WTC11 (cell line): ENCODE data around the gene CAMK1G. TPM values are rescaled to one million over a fixed set of nuclear protein-coding genes. Genes with fewer than 3 reads are reported as not detected.
A peak's percentile ranks its signal among the peaks of the same experiment; 100 is the strongest.

Experiments used
- ATAC-seq: fragments of 200-7000 bp; cut with Tn5 transposase; 2 replicates; pipeline ENCODE4 v1.10.0; 2021; ENCODE audit warnings: mild to moderate bottlenecking, moderate library complexity
- CTCF ChIA-PET: fragments of 300-600 bp; sonication (Branson Sonifier 250); formaldehyde crosslinking; loops from one replicate; lab custom pipeline; 2021; ENCODE audit warnings: antibody characterized with exemption; lab: Charles Lee
- POLR2A ChIA-PET: fragments of 350-600 bp; sonication (Branson Sonifier 250); formaldehyde crosslinking; loops from one replicate; lab custom pipeline; 2021; ENCODE audit warnings: antibody characterized with exemption; lab: Charles Lee
- DNase-seq: peaks from one replicate; pipeline ENCODE4 v3.0.0; 2021; ENCODE audit warnings: low spot score
- H3K27ac Mint-ChIP-seq: 2 replicates; pipeline ENCODE4 v1.8.0; 2021; ENCODE audit warnings: mixed read lengths
- H3K27me3 Mint-ChIP-seq: 2 replicates; pipeline ENCODE4 v1.8.0; 2021; ENCODE audit warnings: low read depth, mild to moderate bottlenecking, moderate library complexity, mixed read lengths
- H3K36me3 Mint-ChIP-seq: 2 replicates; pipeline ENCODE4 v1.8.0; 2021; ENCODE audit warnings: mixed read lengths
- H3K4me1 Mint-ChIP-seq: 2 replicates; pipeline ENCODE4 v1.8.0; 2022; ENCODE audit warnings: mixed read lengths
- H3K4me3 Mint-ChIP-seq: 2 replicates; pipeline ENCODE4 v1.8.0; 2021; ENCODE audit warnings: mild to moderate bottlenecking, moderate library complexity, mixed read lengths
- H3K9me3 Mint-ChIP-seq: 2 replicates; pipeline ENCODE4 v1.8.0; 2021; ENCODE audit warnings: mixed read lengths
- ESRRA ChIP-seq: sonication (generic); formaldehyde crosslinking; IDR thresholded peaks from 2 replicates; pipeline ENCODE4 v1.8.1; 2022; ENCODE audit warnings: mild to moderate bottlenecking, missing genetic modification reagents, borderline replicate concordance
- FOXP4 ChIP-seq: sonication (generic); formaldehyde crosslinking; IDR thresholded peaks from 2 replicates; pipeline ENCODE4 v1.8.0; 2022; ENCODE audit warnings: mild to moderate bottlenecking, missing genetic modification reagents
- MXD4 ChIP-seq: fragments of 250-450 bp; sonication (Bioruptor Pico); IDR thresholded peaks from 2 replicates; pipeline ENCODE4 v1.8.0; 2021; ENCODE audit warnings: mild to moderate bottlenecking, moderate library complexity, borderline replicate concordance
- NFE2L1 ChIP-seq: sonication (generic); formaldehyde crosslinking; IDR thresholded peaks from 2 replicates; pipeline ENCODE4 v1.8.1; 2023; ENCODE audit warnings: missing genetic modification reagents
- STAT6 ChIP-seq: sonication (generic); formaldehyde crosslinking; conservative IDR thresholded peaks from 2 replicates; pipeline ENCODE4 v1.8.1; 2023; ENCODE audit warnings: mild to moderate bottlenecking, low read depth, missing genetic modification reagents, moderate library complexity
- TCF7 ChIP-seq: sonication (generic); formaldehyde crosslinking; IDR thresholded peaks from 2 replicates; pipeline ENCODE4 v1.8.0; 2022; ENCODE audit warnings: mild to moderate bottlenecking, low read depth, missing genetic modification reagents, moderate library complexity
- ZBTB43 ChIP-seq: sonication (generic); formaldehyde crosslinking; IDR thresholded peaks from 2 replicates; pipeline ENCODE4 v1.8.1; 2023; ENCODE audit warnings: mild to moderate bottlenecking, missing genetic modification reagents
- ZNF121 ChIP-seq: sonication (generic); formaldehyde crosslinking; IDR thresholded peaks from 2 replicates; pipeline ENCODE4 v1.8.0; 2023; ENCODE audit warnings: missing genetic modification reagents
- ZNF317 ChIP-seq: sonication (generic); formaldehyde crosslinking; IDR thresholded peaks from 2 replicates; pipeline ENCODE4 v1.8.1; 2023; ENCODE audit warnings: low read depth, mild to moderate bottlenecking, moderate library complexity, missing genetic modification reagents, borderline replicate concordance
- ZNF423 ChIP-seq: fragments of 250-450 bp; sonication (Bioruptor Pico); IDR thresholded peaks from 2 replicates; pipeline ENCODE4 v2.1.2; 2022; ENCODE audit warnings: mild to moderate bottlenecking, moderate library complexity
- total RNA-seq: library from RNA; stranded (reverse); gene quantifications from 3 replicates; pipeline ENCODE4 v1.2.3, GENCODE V29; 2021

The CAMK1G gene
- total RNA-seq, 1 experiment from 2014 or later, result 0.28 TPM

DNA sequence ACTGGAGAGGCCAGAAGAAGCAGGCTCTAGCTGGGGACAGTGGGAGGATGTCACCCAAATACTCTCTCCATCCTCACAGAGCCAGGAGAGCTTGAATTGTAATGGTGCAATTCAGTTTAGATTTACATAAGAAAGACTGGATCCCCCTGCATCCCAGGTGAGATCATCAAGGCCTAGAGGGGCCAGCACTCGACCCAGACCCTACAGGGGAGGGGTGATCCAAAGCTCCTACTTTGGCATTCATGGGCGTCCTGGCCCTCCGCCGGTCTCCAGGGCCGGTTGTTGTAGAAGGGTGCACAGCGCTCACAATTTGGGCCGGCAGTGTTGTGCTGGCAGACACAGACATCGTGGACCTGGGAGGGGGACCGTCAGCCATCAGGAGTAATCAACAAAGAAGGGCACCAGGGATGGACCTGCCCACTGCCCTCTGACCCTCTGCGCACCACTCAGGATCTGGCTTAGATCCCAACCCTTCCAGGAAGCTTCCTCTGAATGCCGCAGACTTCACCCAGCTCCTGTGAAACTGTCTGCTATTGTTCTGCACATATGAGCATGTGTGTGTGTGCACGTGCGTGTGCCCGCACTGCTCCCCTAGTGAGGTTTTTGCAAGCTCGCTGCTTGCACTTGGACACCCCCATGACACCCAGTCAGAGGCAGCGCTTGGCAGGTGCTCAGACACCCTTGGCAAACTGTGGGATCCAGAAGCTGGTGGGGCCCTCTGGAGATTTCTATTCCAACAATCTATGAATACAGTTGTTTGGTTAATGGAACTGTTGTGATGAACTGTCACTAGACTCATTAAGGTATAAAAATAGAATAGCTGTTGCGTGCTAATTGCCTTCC lies 47.1 kb downstream of the CAMK1G start:
- peaks cover 46% of the 10 kb centered on the region for H3K4me1 Mint-ChIP-seq
- CTCF ChIA-PET, result interaction anchor here (1.0 to 5.6 kb wide), 13 partner anchors 11 to 118 kb away, joined by 4 to 76 read pairs (median 8); partner anchors contain the start of genes CAMK1G and LAMB3
- ATAC-seq (peak; percentile 75), DNase-seq (peak; percentile 34)
- H3K27ac Mint-ChIP-seq, result no peak overlapping the region
- TF ChIP-seq ZNF423 (CRISPR knock-in tag) (0 out of 2 replicates have a peak, but pooled peaks have one; percentile 3), ZNF121 (CRISPR knock-in tag) (no peak)
- no peaks in the 10 kb centered on the region for H3K9me3 Mint-ChIP-seq
- H3K36me3 Mint-ChIP-seq, result no peaks in the 10 kb centered on the region
- H3K4me3 Mint-ChIP-seq, result no peak overlapping the region
- POLR2A ChIA-PET, result interaction anchor here (0.6 to 1.2 kb wide), 4 partner anchors 9 to 1210 kb away, joined by 3 to 4 read pairs (median 4); no protein-coding TSS in a partner anchor
- H3K27me3 Mint-ChIP-seq, result no peaks in the 10 kb centered on the region; the same call in 1 of the 2 replicates

DNA sequence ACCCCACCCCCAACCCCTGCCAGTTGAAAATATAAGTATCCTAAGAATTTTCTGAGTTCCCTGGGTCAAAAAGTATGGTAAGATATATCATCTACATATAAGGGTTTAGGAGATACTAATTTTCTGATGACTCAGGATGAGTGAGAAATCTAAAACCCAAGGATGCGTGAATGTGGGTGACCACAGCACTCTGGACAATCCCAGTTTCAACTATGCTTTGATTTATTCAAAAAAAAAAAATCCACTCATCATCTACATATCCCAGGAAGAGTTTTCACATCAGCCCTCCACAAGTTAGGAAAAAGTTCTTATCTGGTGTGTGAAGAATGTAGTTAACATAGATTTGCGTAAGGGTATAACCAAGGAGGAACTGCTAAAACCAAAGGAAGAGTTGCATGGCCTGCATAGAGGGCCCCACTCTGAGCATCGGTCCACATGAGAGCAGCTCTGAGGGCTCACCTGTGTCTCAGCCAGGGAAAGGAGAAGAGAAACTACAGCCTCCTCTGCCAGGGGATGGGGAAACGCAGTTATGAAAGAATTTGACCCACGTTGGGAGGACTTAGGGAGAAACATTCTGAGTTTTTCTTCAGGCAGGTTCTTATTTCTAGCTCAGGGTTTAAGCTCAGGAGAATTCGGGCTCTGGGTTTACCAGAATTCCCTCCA lies 50.0 kb downstream of the CAMK1G start:
- no peaks in the 10 kb centered on the region; the same call in 1 of the 2 replicates for H3K27me3 Mint-ChIP-seq
- ATAC-seq, result no peak
- TF ChIP-seq ZNF317 (CRISPR knock-in tag) (no peak), TCF7 (CRISPR knock-in tag) (no peak), ZNF121 (CRISPR knock-in tag) (no peak)
- TF ChIP-seq, all 79 proteins: peak for 0
- no peak overlapping the region for H3K27ac Mint-ChIP-seq
- H3K36me3 Mint-ChIP-seq, result no peaks in the 10 kb centered on the region
- CTCF ChIA-PET, result no interaction called here
- H3K9me3 Mint-ChIP-seq, result no peaks in the 10 kb centered on the region
- no peak for DNase-seq
- H3K4me3 Mint-ChIP-seq, result no peak overlapping the region
- peaks cover 44% of the 10 kb centered on the region for H3K4me1 Mint-ChIP-seq
- POLR2A ChIA-PET, result no interaction called here

DNA sequence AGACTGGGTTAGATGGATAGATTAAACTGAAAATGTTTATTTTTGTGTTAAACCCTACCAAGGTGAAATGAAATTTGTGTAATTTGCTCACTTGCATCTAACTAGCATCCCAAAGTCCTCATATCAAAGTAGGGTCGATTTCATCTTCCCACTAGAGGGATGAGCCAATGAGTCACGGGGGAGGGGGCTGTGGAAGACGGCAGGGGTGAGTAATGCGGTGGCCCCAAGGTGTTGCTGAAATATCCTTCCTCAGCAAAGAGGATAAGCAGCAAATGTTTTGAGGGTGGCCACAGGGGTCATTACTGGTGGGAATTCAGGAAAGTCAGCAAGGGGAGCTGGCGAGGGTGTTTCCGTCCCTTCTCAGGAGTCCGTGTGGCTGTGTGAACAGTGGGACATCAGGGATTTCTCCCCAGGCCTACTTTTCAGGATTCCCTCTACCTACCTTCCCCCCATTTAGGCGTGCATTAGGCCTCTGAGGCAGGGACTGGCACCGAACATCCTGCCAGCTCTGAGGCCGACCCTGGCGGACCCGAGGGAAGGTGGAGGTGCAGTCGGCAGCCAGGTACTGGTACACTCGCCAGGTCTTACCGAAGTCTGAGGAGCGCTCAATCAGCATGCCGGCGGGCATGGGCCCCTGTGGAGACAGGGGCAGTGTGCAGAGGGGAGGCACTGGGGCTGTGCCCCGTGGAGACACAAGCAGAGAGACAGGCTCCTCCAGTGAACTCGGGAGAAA lies 50.7 kb downstream of the CAMK1G start:
- peaks cover 37% of the 10 kb centered on the region for H3K4me1 Mint-ChIP-seq
- no peak overlapping the region for H3K27ac Mint-ChIP-seq
- DNase-seq (no peak), ATAC-seq (no peak)
- no peaks in the 10 kb centered on the region for H3K36me3 Mint-ChIP-seq
- no peaks in the 10 kb centered on the region for H3K9me3 Mint-ChIP-seq
- TF ChIP-seq MXD4 (CRISPR knock-in tag) (no peak), FOXP4 (CRISPR knock-in tag) (no peak), ZBTB43 (CRISPR knock-in tag) (no peak), STAT6 (CRISPR knock-in tag) (no peak), ESRRA (CRISPR knock-in tag) (no peak), NFE2L1 (CRISPR knock-in tag) (no peak)
- POLR2A ChIA-PET, result no interaction called here
- CTCF ChIA-PET, result interaction anchor here (1.4 to 2.1 kb wide), 2 partner anchors 18 to 51 kb away, joined by 3 to 5 read pairs; partner anchors contain the start of genes CAMK1G and LAMB3
- no peaks in the 10 kb centered on the region; the same call in 1 of the 2 replicates for H3K27me3 Mint-ChIP-seq
- H3K4me3 Mint-ChIP-seq, result no peak overlapping the region
